ENCODE results near the gene CIAO3. TPM values are rescaled to one million over a fixed set of nuclear protein-coding genes. Genes with fewer than 3 reads are reported as not detected.

CIAO3 gene
- total RNA-seq, 2 donors from 2014 or later, result 56.7 to 76.6 TPM

- TF ChIP-seq CTCF (IDR thresholded peaks at IDR 0.05) (no peak), POLR2AphosphoS5 (IDR thresholded peaks at IDR 0.05) (no peak), POLR2A (IDR thresholded peaks at IDR 0.05) (no peak)
- Histone ChIP-seq H3K4me1 (replicated peaks) (no peaks in the 10 kb centered on the region), H3K9me3 (no peaks in the 10 kb centered on the region), H3K27ac (no peak overlapping the region), H3K4me3 (no peak overlapping the region), H3K36me3 (no peaks in the 10 kb centered on the region), H3K27me3 (replicated peaks; ENCODE audit: insufficient read depth) (peaks cover 27% of the 10 kb centered on the region)
- 74% methylated on average over 7 of the region's 7 CpGs for WGBS
- intact Hi-C loops (cut with DNase I), result no loop called here
- DNase-seq (ENCODE audit: low spot score), result no peak
These were observed 36.8 kb downstream of the CIAO3 start for GRCh38 chr16:704047-704446.

DNA sequence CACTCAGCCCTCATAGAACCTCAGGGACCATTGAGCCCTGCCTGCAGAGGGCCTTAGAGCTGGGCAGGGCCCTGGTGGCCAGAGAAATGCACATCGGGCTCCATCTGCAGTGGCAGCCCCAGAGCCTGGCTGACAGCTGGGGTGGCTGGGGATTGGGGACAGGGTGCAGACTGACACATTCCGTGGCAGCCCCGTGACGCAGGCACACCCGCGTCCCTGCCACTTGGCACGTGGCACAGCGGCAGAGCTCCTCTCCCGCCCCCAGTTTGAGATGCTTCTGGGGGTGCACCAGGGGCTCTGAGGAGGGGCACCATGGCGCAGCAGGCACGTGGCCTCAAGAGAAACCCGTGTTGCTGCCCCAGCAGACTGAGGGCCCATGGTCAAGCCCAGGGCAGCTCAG lies 37.4 kb downstream of the CIAO3 start:
- intact Hi-C loops (cut with DNase I), result no loop called here
- no peak overlapping the region for H3K27ac ChIP-seq
- H3K9me3 ChIP-seq, result no peaks in the 10 kb centered on the region
- H3K36me3 ChIP-seq, result no peaks in the 10 kb centered on the region
- DNase-seq (ENCODE audit: low spot score), result no peak
- no peaks in the 10 kb centered on the region for H3K4me1 ChIP-seq (replicated peaks)
- WGBS, result 74% methylated on average over 12 of the region's 12 CpGs
- no peak overlapping the region for H3K4me3 ChIP-seq
- TF ChIP-seq POLR2A (IDR thresholded peaks at IDR 0.05) (no peak), CTCF (IDR thresholded peaks at IDR 0.05) (no peak), POLR2AphosphoS5 (IDR thresholded peaks at IDR 0.05) (no peak)
- H3K27me3 ChIP-seq (replicated peaks; ENCODE audit: insufficient read depth), result peaks cover 27% of the 10 kb centered on the region

DNA sequence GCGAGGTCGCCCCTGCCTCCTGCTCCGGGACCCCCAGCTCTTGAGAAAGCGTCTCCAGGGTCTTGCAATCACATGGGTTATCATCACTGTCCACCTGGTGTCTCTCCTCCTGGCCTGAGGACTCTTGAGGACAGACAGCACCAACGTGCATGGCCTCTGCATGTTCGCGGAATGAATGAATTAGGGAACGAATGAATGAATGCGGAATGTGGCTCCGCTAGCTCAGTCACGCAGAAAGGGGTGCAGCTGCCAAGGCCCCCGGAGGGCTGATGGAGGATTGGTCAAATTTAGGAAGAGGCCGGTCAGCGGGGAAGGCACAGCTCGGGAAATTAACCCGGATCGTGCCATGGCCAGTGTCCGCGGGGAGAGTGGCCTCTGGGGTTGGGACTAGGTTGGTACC lies 38.5 kb downstream of the CIAO3 start:
- Histone ChIP-seq H3K27me3 (replicated peaks; ENCODE audit: insufficient read depth) (peaks cover 23% of the 10 kb centered on the region), H3K27ac (no peak overlapping the region), H3K36me3 (no peaks in the 10 kb centered on the region), H3K4me1 (replicated peaks) (no peaks in the 10 kb centered on the region), H3K4me3 (no peak overlapping the region), H3K9me3 (no peaks in the 10 kb centered on the region)
- no peak for TF ChIP-seq POLR2AphosphoS5 (IDR thresholded peaks at IDR 0.05)
- no peak for TF ChIP-seq CTCF (IDR thresholded peaks at IDR 0.05)
- TF ChIP-seq POLR2A (IDR thresholded peaks at IDR 0.05), result no peak
- intact Hi-C loops (cut with DNase I), result no loop called here
- WGBS, result 85% methylated on average over 19 of the region's 19 CpGs
- no peak for DNase-seq (ENCODE audit: low spot score)

GRCh38 chr16:700684-701584 lies 39.9 kb downstream of the CIAO3 start:
- intact Hi-C loops (cut with DNase I), result no loop called here
- Histone ChIP-seq H3K27ac (no peak overlapping the region), H3K36me3 (no peaks in the 10 kb centered on the region), H3K9me3 (no peaks in the 10 kb centered on the region), H3K4me3 (no peak overlapping the region), H3K27me3 (replicated peaks; ENCODE audit: insufficient read depth) (peaks cover 23% of the 10 kb centered on the region), H3K4me1 (replicated peaks) (no peaks in the 10 kb centered on the region)
- TF ChIP-seq CTCF (IDR thresholded peaks at IDR 0.05) (no peak), POLR2AphosphoS5 (IDR thresholded peaks at IDR 0.05) (no peak)
- WGBS, result 5% methylated on average over 59 of the region's 76 CpGs
- no peak for DNase-seq (ENCODE audit: low spot score)

Data from prostate gland (tissue), 2 donors.